HK-2 (cell line): ENCODE measurements around the gene NIPAL4.

ENCODE experiments used
- DNase-seq: peaks from one replicate; pipeline ENCODE4 v3.0.0-alpha.2; 2018; ENCODE audit not compliant: unreplicated experiment

Gene NIPAL4

DNA sequence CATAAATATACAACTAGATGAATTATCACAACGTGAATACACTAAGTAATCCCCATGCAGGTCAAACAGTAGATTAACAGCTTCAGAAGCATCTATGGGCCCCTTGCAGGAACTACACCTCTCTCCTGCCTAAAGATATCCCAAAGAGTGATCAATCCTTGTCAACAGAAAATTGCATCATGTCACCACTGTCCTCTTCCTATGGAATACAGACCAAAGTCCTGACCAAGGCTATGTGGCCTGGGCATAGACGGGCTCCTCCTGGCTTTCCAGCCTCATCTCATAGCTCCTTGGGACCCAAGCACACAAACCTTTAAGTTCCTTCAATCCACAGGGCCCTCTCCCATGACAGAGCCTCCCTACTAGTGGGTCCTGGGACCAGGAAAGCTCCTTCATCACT lies 25.3 kb downstream of the NIPAL4 start:
- no peak for DNase-seq

DNA sequence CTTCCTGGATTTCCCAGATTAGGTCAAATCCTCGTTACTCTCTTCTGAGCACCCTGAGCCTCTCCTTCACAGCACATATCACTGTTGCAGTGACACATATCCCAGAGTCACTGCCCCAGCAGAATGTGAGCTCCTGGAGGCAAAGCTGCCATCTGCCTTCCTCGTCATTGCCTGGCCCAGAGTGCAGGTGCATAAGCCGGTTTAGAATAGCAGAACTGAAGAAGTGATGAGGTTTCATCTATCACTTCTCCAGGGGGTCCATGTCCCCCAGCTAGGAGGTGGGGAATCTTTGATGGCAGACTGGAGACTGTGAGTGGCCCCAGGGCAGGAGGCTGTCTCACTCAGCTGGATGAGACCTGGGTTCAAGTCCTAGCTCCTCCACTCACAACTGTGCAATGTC lies 25.8 kb downstream of the NIPAL4 start:
- no peak for DNase-seq

DNA sequence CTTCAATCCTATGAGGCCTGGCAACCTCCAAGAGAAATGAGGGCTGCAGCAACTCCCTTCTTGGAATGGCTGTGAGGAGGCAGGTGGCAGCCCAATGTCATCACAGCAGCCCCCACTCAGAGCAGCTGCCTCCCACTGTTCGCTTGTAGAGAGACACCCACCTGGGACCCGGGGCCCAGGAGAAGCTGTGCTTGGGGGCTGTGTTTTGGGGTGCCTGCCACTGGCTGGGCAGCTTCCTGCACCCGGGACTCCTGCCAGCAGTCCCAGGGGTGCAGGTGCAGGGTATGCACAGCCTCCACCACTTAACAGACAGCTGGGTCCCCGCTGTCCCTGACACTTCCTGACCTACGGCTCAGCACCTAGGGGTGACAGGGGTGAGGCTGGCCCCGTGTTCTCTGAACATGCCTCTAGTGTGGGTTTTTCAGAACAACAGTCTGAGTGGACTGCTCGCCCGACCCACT lies 26.2 kb downstream of the NIPAL4 start:
- no peak for DNase-seq

DNA sequence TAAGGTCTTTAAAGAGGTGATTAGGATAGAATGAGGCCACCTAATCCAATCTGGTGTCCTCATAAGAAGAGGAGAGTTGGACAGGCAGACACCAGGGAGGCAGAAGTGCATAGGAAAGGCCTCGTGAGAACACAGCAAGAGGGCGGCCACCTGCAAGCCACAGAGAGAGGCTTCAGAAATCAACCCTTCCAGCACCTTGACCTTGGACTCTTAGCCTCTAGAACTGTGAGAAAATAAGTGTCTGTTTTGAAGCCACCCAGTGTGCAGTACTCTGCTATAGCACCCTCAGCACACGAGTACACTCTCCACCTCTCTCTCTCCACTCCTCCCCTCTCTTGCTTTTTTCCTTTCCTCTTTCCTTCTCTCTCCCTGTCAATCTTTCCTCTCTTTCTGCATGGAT lies 26.8 kb downstream of the NIPAL4 start:
- no peak for DNase-seq

DNA sequence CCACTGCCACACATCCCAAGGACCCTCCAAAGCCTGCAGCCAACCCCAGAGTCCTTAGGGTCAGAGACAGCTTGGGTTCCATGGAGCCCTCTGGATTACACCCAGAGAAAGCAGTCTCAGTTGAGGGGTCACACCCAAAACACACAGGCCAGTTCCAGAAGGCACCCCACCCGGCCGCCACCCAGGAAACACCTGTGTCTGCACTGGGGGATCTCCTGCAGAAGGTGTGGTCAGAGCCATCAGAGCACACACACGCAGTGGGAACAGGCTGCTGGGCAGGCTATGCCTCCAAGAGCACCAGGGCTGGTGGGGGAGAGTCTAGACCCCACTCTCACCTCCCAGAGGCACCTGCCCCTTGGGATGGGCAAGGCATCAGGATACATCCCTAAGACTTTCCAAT lies 27.3 kb downstream of the NIPAL4 start:
- DNase-seq = no peak

DNA sequence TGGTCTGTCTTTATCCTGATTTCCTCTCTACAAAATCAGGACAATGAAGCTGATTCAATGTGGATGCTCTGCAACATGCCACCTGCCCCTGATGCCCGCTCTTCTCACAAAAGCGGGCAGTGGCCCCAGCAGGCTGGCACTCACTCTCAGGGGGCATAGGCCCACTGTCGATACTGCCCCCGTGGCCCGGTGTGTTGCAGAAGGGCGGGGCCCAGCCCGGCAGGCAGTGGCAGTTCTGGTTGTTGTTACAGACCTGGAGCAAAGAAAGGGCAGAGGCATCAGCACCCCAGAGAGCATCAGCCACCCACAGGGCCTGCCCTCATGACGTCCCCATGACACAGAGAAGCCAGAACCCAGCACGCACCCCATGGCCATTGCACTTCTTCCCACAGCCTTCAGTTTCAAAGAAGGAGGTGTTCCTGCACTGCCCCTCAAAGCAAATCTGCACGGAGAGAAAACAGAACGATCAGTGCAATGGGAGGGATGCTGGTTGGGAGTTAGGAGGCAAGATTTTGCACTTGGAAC lies 31.5 kb downstream of the NIPAL4 start:
- no peak for DNase-seq

DNA sequence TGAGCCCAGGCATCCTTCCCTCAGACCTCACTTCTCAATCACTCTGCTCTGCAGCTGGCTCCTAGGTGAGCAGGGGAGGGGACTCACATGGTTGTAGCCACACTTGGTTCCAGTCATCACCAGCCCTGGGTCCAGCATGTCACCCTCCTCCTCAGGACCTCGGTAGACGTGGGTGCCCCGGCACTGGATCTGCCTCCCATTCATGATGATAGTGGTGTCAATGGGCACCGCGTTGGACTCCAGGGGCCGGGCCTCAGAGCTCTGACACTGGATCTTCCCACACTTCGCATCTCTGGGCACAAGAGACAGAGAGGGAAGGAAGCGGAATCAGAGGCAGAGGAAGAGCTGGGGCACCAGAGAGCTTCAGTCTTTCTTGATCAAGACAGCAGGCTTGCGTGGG lies 32.9 kb downstream of the NIPAL4 start:
- DNase-seq = no peak

DNA sequence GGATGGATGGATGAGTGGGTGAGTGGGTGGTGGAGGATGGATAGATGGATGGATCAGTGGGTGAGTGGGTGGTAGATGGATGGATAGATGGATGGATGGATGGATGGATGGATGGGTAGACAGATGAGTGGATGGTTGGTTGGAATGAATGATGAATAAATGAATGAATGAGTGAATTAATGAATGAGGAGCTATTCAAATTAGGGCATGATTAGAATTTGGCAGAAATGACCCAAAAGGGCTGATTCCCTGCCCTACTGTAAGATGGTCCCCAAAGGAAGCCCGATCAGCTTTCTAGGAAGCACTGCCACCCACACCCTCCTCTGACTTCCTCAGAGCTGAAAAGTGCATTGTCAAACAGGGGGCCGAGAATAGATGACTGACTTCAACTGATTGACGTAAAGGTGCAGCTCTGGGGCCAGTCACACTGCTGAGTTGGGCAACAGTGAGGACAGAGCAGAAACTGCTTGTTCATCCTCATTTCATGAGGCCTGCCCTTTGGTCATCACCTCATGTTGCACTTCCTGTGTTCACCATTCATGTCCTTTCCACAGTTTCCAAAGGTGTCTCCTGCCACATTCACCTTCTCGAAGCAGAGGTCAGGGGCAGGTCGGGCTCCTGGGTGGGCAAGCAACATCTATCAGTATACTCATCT lies 34.3 kb downstream of the NIPAL4 start:
- DNase-seq = no peak

DNA sequence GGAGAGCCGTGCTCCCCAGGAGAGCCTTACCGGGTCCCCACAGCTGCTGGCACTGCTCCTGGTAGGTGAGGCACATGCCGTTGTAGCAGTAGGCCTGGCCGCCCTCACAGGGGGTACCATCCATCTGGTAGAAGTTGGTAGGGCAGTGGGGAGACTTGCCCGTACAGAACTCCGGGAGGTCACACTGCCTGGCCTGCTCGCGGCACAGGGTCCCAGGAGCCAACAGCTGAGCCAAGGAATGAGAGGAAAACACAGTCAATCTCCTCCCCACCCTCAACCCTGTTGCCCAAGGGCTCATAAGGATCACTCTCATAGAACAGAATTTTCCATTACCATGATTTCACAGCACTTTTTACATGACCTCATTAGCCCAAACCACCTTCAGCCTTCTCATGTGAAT lies 36.9 kb downstream of the NIPAL4 start:
- no peak for DNase-seq

DNA sequence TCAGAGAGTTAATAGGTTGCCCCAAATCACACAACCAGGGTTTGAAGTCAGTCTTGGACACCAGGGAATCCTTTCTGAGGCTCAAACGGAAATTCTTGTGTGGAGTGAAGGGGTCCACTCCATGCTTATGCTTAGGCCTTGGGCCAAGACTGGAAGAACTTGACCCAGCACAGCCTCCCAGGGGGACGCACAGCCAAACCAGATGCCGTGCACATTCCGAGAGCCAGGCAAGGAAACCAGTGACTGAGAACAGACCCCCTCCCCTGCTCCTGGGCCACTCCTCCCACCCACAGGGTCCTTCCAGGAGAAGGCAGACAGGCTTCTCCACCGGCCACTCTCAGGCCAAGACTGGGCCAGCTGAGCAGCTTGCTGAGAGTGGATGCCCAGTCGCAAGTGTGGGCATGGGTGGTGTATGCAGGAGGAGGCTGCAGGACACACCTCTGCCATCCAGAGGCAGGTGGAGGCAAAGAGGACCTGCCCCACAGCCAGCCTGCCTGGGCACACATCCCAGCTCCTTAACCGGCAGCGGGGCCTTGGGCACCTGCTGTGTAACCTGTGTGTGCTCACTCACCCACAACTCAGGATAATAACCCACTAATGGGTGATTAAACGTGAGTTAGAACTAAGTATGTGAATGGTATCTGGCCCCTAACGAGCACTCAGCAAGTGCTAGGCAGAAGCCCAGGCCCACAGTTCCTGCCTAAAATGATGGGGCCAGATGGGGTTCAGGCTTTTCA lies 38.0 kb downstream of the NIPAL4 start:
- DNase-seq = no peak

DNA sequence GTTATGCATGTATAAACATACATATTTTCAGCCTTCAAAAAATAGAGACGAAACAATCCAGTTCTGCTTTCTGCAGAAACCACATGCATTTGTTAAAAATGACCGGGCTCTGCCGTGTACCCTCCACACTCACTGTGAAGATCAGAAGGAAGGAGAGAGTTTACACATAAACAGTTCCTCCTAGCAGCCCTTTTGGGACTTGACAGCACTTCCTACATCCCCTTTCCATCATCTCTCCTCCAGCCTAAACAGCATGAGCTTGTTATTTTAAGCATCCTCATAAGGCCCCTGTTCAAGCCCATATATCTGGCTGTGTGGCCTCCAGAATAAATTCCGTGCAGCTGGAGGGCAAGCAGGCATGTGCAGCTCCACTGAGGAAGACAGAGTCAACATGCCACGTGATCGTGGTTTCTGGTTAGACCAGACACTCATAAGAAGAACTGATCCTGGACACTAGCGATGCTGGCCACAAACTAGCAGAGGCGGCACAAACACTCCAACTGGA lies 42.2 kb downstream of the NIPAL4 start:
- no peak for DNase-seq

DNA sequence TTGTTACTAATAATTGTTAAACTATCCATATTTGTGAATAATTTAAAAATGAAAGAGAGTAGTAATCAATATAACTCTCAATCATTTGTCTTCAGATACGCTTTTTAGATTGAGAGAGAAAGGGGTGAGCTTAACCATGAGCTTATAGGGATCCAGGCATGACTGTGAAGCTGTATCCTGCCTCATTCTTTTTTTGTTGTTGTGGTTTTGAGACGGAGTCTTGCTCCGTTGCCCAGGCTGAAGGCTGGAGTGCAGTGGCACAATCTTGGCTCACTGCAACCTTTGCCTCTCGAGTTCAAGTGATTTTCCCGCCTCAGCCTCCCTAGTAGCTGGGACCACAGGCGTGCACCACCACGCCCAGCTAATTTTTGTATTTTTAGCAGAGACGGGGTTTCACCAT lies 44.0 kb downstream of the NIPAL4 start:
- DNase-seq = no peak

DNA sequence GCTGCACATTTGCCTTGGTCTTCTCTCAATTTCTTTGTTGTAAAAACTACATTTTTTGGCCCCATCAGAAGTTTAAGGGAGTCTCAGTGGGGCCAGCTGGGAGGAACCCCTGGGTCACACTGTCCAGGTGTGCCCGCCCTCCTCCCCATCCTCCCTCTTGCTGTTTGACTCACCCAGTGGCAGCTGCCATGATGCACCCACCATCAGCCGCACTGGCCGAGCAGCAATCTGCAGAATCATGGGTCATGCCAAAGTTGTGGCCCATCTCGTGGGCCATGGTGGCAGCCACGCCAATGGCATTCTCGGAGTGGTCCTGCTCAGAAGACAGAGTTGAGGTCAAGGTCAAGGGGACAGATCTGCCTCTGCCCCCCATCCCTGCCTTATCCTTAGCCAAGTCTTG lies 45.5 kb downstream of the NIPAL4 start:
- no peak for DNase-seq

DNA sequence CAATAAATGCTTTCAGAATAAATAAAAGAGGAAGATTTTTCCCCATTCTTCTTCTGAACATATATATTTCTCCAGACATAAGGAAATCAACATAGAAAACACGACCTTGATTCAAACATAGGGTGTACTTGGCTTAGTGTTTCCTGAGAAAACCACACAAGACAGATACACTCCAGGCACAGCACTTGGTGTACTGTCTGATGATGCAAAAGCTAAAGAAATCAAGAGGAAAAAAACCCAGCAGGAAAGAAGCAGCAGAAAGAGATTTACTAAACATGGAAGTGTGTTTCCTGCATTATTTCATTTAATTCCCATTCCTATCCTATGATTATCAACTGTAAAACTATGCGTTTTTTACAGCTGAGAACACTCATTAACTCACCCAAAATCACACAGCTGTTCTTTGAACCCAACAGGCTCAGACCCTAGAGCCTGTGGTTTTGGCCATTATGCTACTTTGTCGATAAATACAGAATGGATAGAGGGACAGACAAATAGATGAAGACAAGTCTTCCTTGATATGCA lies 46.1 kb downstream of the NIPAL4 start:
- no peak for DNase-seq

DNA sequence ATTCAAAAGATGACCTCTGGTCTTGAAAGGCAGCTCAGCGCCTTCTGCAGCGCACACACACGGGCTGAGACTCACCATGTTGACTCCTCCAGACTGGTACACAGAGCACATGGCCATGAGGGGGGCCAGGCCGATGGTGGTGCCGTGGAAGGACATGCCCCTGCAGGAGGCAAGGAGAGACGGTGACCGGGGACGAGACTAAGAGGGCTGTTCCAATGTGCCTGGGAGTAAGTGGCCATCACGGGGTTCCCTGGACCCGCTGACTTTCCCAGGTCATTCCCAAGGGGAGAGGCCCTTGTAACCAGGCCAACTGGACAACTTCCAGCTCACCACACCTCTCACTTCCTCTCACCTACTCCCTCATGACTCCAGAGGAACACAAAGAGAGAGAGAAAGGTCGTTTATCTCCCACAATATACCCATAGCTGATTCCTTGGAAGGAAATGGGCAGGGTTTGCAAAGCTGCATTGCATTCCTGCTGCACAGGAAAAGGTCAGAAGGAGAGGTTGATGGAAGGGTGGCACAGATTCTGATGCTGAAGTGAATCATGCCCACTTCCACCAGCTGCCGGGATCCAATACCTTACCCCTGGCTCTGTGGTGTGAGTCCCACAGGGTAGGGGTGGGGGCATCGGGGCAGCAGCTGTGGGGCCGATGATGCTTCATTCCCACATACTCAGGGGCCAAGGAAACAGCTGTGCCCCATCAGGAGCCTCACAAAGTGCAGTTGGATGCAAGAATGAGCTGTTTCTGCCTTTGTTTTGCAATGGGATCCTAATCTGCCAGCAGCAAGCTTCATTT lies 47.2 kb downstream of the NIPAL4 start:
- no peak for DNase-seq

DNA sequence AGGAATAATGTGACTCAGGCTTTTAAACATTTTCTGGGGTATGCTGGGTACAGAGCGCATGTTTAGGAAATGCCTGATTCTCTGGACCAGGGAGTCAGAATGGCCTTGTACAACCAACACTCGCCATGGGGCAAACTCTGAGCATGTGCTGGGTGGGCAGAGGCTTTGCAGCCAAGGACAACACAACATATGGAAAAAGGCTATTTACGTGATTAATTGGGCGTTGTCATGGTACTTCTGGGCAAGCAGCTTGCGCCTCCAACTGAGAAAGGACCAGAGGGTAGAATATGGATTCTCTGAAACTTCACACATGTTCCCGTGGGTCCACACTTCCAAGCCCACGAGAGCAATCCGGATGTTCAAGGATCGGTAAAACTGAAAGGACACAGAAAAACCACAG lies 49.1 kb downstream of the NIPAL4 start:
- DNase-seq = no peak

DNA sequence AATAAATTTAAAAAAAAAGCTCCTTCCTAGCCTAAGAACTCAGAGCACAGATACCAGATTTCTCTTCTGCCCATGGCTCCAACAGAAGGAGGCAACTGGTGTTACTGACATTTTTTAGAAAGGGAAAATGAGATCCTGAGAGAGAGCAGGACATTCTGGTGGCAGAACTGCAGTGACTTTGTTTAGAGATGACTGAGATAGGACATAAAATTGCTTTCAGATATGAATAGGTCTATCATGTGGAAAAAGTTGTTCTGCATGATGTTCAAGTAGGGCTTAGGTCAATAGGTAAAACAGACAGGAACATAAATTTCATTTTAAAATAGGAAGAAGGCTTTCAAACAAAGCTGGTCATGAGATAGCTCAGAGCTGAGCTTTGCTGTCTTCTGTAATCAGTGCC lies 49.6 kb downstream of the NIPAL4 start:
- no peak for DNase-seq

DNA sequence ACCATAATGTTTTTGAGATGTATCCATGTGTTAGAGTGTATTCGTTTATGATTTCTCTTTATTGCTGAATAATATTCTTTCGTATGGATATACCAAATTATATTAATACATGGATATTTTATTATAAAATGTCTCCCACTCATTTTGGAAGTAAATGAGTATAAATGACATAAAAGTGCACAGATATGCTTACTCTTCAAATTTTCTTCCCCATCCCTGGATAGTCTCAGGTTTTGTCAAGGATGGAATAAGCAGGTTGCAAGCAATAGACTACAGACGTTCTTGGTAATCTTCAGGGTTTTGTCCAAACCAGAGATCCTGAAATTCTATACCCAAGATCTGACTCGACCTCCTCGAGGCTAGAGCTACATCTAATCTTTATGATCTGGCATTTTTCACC lies 50.7 kb downstream of the NIPAL4 start:
- DNase-seq = no peak

DNA sequence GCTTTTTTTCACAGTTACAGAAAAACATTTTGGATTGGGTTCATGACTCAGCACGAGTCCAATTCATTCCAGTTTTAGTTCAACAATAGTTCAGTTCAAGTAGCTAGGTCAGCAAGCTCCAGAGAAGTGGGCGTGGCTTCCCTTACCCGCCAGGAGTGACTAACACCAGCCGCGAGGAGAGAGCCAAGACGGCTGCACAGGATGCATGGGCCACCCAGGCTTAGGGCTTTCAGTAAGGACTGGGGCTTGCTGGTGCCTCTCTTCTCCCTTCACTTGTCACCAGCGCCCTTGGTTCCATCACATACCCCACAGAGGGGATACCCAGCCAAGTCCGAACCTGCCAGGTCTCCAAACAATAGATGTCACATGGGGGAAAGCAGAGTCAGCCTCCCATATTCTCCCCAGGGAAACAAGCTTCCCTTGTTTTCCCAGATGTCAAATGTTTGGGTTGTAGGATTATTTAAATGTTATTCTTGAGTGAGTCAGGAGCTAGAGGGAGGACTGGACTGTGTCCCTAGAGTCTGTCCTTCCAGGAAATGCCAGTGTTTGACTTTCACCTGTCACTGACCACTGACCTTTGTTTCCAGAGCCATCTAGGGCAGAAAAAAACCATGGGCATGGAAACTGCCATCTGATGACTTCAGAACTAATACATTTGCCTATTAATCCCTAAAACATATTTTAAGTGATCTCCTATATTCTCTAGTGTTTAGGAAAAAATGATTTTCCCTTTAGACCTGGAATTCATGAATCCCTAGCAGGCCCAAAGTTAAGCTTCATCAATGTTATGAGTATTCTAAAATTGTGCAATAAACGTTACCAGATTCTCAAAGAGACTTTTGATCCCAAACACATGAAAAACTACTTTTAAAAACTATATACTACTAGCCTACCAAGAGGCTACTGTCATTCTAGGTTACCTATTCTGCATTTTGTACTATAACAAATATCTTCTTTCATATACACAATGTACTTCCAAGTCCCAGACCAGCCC lies 51.9 kb downstream of the NIPAL4 start:
- peak; percentile 73 for DNase-seq

DNA sequence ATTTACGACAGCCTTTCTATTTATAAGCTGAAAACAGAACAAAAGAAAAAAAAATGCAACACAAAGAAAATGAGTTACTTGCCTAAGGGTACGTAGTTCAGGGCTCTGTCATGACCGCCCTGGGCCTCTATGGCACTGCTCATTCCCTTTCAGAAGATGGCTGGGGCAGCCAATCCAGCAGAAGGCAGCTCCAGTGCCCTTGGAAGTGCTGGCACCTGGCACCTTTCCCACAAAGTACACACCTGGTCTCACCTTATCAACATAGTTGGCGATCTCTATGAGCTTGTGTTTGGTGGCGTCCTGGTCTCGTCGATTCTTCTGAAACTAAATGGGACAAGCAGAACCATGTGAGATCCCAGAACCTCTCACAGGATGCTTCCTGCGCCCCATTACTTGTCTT lies 53.2 kb downstream of the NIPAL4 start:
- DNase-seq = no peak

DNA sequence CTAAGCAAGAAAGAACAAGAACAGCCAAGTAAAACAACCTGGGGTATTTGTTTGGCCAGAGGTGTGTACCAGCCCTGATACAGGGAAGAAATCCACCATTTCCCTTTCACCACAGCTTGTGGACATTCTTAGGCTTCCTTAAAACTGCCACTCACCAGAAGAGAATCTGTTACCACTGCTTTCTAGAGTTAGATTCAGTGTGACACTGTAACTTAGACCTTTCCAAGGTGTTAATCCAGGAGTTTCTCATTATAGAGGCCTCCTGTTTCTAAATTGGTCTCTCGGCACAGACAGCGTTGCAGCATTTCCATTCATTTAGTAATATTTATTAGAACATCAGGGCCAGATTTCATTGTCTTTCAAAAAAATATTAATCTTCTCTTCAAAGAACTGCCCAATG lies 55.0 kb downstream of the NIPAL4 start:
- DNase-seq = no peak
